IMR-90 (cell line): ENCODE measurements around the gene RCN2. TPM values are rescaled to one million over a fixed set of nuclear protein-coding genes. Genes with fewer than 3 reads are reported as not detected.

Source experiments
- ATAC-seq: fragments of 200-7000 bp; cut with Tn5 transposase; 2 replicates; pipeline ENCODE4 v1.9.1; 2020; ENCODE audit warnings: low read depth, mild to moderate bottlenecking, moderate library complexity
- BruUV-seq: library from RNA; stranded (reverse); fragments of 400-500 nt; replicated peaks from 2 replicates; lab custom pipeline; 2021; lab: Mats Ljungman, UMichigan
- CTCF ChIA-PET: fragments of 300-600 bp; formaldehyde crosslinking; extraction: SDS; loops from one replicate; lab custom pipeline; 2021; ENCODE audit warnings: antibody characterized with exemption; lab: Yijun Ruan, JAX
- POLR2A ChIA-PET: fragments of 300-600 bp; sonication (Branson Sonifier 250); formaldehyde crosslinking; loops from one replicate; lab custom pipeline; 2022; ENCODE audit warnings: antibody characterized with exemption; ENCODE audit not compliant: unreplicated experiment; lab: Charles Lee
- DNase-seq: peaks from one replicate; pipeline ENCODE4 v3.0.0; 2013
- H2AFZ ChIP-seq: replicated peaks from 2 replicates; pipeline ENCODE3; 2013; ENCODE audit warnings: low read length, mild to moderate bottlenecking; ENCODE audit not compliant: poor library complexity
- H2AK5ac ChIP-seq: 2 replicates; pipeline ENCODE4 v1.6.1; 2013; ENCODE audit warnings: low read depth, low read length, inconsistent platforms
- H2AK9ac ChIP-seq: replicated peaks from 2 replicates; pipeline ENCODE3; 2013; ENCODE audit warnings: mild to moderate bottlenecking, low read depth, low read length, moderate library complexity; ENCODE audit not compliant: poor library complexity
- H2BK120ac ChIP-seq: 2 replicates; pipeline ENCODE4 v1.6.1; 2013; ENCODE audit warnings: low read depth, low read length, inconsistent platforms
- H2BK15ac ChIP-seq: 3 replicates; pipeline ENCODE4 v1.6.1; 2013; ENCODE audit warnings: low read depth, low read length, inconsistent platforms
- H2BK20ac ChIP-seq: 2 replicates; pipeline ENCODE4 v1.6.1; 2013; ENCODE audit warnings: low read depth, mild to moderate bottlenecking, inconsistent platforms, low read length, moderate library complexity
- H2BK5ac ChIP-seq: 2 replicates; pipeline ENCODE4 v1.6.1; 2013; ENCODE audit warnings: mild to moderate bottlenecking, low read depth, low read length, inconsistent platforms; ENCODE audit not compliant: poor library complexity, severe bottlenecking
- H3K14ac ChIP-seq: replicated peaks from 2 replicates; pipeline ENCODE4 v1.6.1; 2013; ENCODE audit warnings: low read depth, low read length, inconsistent platforms
- H3K18ac ChIP-seq: 2 replicates; pipeline ENCODE4 v1.6.1; 2013; ENCODE audit warnings: low read depth, low read length, control low read depth
- H3K23ac ChIP-seq: 2 replicates; pipeline ENCODE4 v1.6.1; 2013; ENCODE audit warnings: low read depth, low read length, inconsistent platforms
- H3K27ac ChIP-seq: 2 replicates; pipeline ENCODE4 v1.5.1; 2013; ENCODE audit warnings: mild to moderate bottlenecking, control low read depth, low read length; ENCODE audit not compliant: insufficient read depth
- H3K27me3 ChIP-seq: 2 replicates; pipeline ENCODE4 v1.6.1; 2013; ENCODE audit warnings: low read length; ENCODE audit not compliant: control insufficient read depth, insufficient read depth
- H3K36me3 ChIP-seq: 2 replicates; pipeline ENCODE4 v1.6.1; 2013; ENCODE audit warnings: low read length, mixed read lengths; ENCODE audit not compliant: control insufficient read depth, insufficient read depth
- H3K4ac ChIP-seq: 2 replicates; pipeline ENCODE4 v1.6.1; 2013; ENCODE audit warnings: low read depth, low read length, inconsistent platforms
- H3K4me1 ChIP-seq: 2 replicates; pipeline ENCODE4 v1.6.1; 2013; ENCODE audit warnings: low read length, mixed read lengths; ENCODE audit not compliant: control insufficient read depth, insufficient read depth
- H3K4me2 ChIP-seq: 2 replicates; pipeline ENCODE4 v1.6.1; 2013; ENCODE audit warnings: low read depth, mild to moderate bottlenecking, control low read depth, low read length, moderate library complexity
- H3K4me3 ChIP-seq: 2 replicates; pipeline ENCODE4 v1.5.1; 2013; ENCODE audit warnings: low read depth, mild to moderate bottlenecking, control low read depth, low read length, moderate library complexity; ENCODE audit not compliant: insufficient read depth
- H3K56ac ChIP-seq: 2 replicates; pipeline ENCODE4 v1.6.1; 2013; ENCODE audit warnings: low read length, inconsistent platforms; ENCODE audit not compliant: insufficient read depth; ENCODE audit errors: extremely low read depth
- H3K79me1 ChIP-seq, 2 experiments: 2 replicates each; pipeline ENCODE4 v1.6.1; 2013; ENCODE audit warnings: low read length in 2 of 2, inconsistent platforms in 1 of 2, low read depth in 1 of 2
- H3K9ac ChIP-seq: 2 replicates; pipeline ENCODE4 v1.6.1; 2013; ENCODE audit warnings: low read depth, low read length, control low read depth
- H3K9me1 ChIP-seq: 2 replicates; pipeline ENCODE4 v1.6.1; 2013; ENCODE audit warnings: low read length, inconsistent platforms; ENCODE audit not compliant: insufficient read depth
- H3K9me3 ChIP-seq: 2 replicates; pipeline ENCODE4 v1.6.1; 2013; ENCODE audit warnings: low read length; ENCODE audit not compliant: control insufficient read depth, insufficient read depth
- H4K20me1 ChIP-seq: 2 replicates; pipeline ENCODE4 v1.6.1; 2013; ENCODE audit warnings: low read length, inconsistent platforms; ENCODE audit not compliant: insufficient read depth
- H4K5ac ChIP-seq: 2 replicates; pipeline ENCODE4 v1.6.1; 2013; ENCODE audit warnings: mild to moderate bottlenecking, low read depth, low read length, control low read depth
- H4K8ac ChIP-seq, 2 experiments: 2 replicates each; pipeline ENCODE4 v1.6.1; 2013; ENCODE audit warnings: low read depth in 2 of 2, low read length in 2 of 2, control low read depth in 1 of 2, inconsistent platforms in 1 of 2
- H4K91ac ChIP-seq: 2 replicates; pipeline ENCODE4 v1.6.1; 2013; ENCODE audit warnings: low read depth, low read length, inconsistent platforms; ENCODE audit not compliant: insufficient read depth
- BHLHE40 ChIP-seq: fragments of 150-350 bp; IDR thresholded peaks from 2 replicates; pipeline ENCODE4 v1.6.1; 2016; ENCODE audit warnings: mild to moderate bottlenecking, low read depth, low read length
- CEBPB ChIP-seq: IDR thresholded peaks from 2 replicates; pipeline ENCODE4 v1.6.1; 2012; ENCODE audit warnings: low read depth, low read length, improper control_type of control experiment
- CHD1 ChIP-seq: IDR thresholded peaks from 2 replicates; pipeline ENCODE4 v1.6.1; 2012; ENCODE audit warnings: low read depth, low read length, improper control_type of control experiment
- FOS ChIP-seq: fragments of 150-350 bp; IDR thresholded peaks from 2 replicates; pipeline ENCODE4 v1.6.1; 2016; ENCODE audit warnings: low read depth, low read length
- MAFK ChIP-seq: IDR thresholded peaks from 2 replicates; pipeline ENCODE4 v1.6.1; 2012; ENCODE audit warnings: low read depth, low read length, improper control_type of control experiment
- MXI1 ChIP-seq: IDR thresholded peaks from 2 replicates; pipeline ENCODE4 v1.6.1; 2012; ENCODE audit warnings: low read depth, mild to moderate bottlenecking, low read length, moderate library complexity, borderline replicate concordance
- POLR2A ChIP-seq: IDR thresholded peaks from 2 replicates; pipeline ENCODE4 v1.6.1; 2012; ENCODE audit warnings: mild to moderate bottlenecking, low read depth, low read length
- RAD21 ChIP-seq: IDR thresholded peaks from 2 replicates; pipeline ENCODE4 v1.6.1; 2012; ENCODE audit warnings: low read length, improper control_type of control experiment
- RCOR1 ChIP-seq: IDR thresholded peaks from 2 replicates; pipeline ENCODE4 v1.6.1; 2012; ENCODE audit warnings: mild to moderate bottlenecking, low read length, improper control_type of control experiment; ENCODE audit not compliant: insufficient replicate concordance
- RFX5 ChIP-seq: IDR thresholded peaks from 2 replicates; pipeline ENCODE4 v1.8.0; 2012; ENCODE audit warnings: low read depth, mild to moderate bottlenecking, low read length, moderate library complexity
- SMC3 ChIP-seq: fragments of 150-350 bp; IDR thresholded peaks from 2 replicates; pipeline ENCODE4 v1.6.1; 2016; ENCODE audit warnings: low read depth, mild to moderate bottlenecking, antibody characterized with exemption, low read length, moderate library complexity
- WGBS, 2 experiments: methylation state at CpG; one replicate each; pipeline versions ENCODE4 v1.1.5 to v1.1.7; 2013; ENCODE audit warnings: missing lambda C conversion rate in 2 of 2; ENCODE audit not compliant: insufficient read length in 1 of 2; ENCODE audit errors: extremely low coverage in 2 of 2; 5-methylcytosine and 5-hydroxymethylcytosine counted together
- dilution Hi-C: fragments of 300-500 bp; cut with HindIII; formaldehyde crosslinking; loops from one replicate; pipeline ENCODE4 v1.14.3; 2018; ENCODE audit warnings: low sequenced_read_pairs; ENCODE audit not compliant: unreplicated experiment
- in situ Hi-C: fragments of 300-500 bp; cut with MboI; formaldehyde crosslinking; loops from 3 replicates; pipeline ENCODE4 v1.14.3; 2019; ENCODE audit warnings: low sequenced_read_pairs, inconsistent platforms, mixed read lengths
- intact Hi-C: fragments of 100-400 bp; cut with micrococcal nuclease; formaldehyde crosslinking; loops from 2 replicates; pipeline ENCODE4 v1.10.0; 2022
- polyA plus RNA-seq, 3 experiments: library from polyadenylated mRNA; depleted of rRNA; stranded (reverse); fragments of >200 nt; gene quantifications; 2 replicates each; pipeline ENCODE4 v1.2.3, GENCODE V29; 2012; ENCODE audit warnings: low replicate concordance in 1 of 3
- total RNA-seq: library from RNA; depleted of rRNA; stranded (reverse); fragments of >200 nt; gene quantifications from 2 replicates; pipeline ENCODE4 v1.2.3, GENCODE V29; 2012
- TF ChIP-seq, protein P1 (sequence below): fragments of 150-350 bp; IDR thresholded peaks from 2 replicates; pipeline ENCODE4 v1.6.1; 2016; ENCODE audit warnings: low read depth, mild to moderate bottlenecking, low read length, moderate library complexity, borderline replicate concordance
- TF ChIP-seq, protein P2 (sequence below): fragments of 150-350 bp; IDR thresholded peaks from 2 replicates; pipeline ENCODE4 v1.6.1; 2017; ENCODE audit warnings: mild to moderate bottlenecking, antibody characterized with exemption, low read length, low read depth
- TF ChIP-seq, protein P3 (sequence below): conservative IDR thresholded peaks from 2 replicates; pipeline ENCODE4 v1.5.1; 2012; ENCODE audit warnings: mild to moderate bottlenecking, low read depth, low read length, improper control_type of control experiment

The RCN2 gene
- total and polyA plus RNA-seq, 2 of the 4 experiments (the other 2 are of a cell fraction): 12.0 to 56.5 TPM

DNA sequence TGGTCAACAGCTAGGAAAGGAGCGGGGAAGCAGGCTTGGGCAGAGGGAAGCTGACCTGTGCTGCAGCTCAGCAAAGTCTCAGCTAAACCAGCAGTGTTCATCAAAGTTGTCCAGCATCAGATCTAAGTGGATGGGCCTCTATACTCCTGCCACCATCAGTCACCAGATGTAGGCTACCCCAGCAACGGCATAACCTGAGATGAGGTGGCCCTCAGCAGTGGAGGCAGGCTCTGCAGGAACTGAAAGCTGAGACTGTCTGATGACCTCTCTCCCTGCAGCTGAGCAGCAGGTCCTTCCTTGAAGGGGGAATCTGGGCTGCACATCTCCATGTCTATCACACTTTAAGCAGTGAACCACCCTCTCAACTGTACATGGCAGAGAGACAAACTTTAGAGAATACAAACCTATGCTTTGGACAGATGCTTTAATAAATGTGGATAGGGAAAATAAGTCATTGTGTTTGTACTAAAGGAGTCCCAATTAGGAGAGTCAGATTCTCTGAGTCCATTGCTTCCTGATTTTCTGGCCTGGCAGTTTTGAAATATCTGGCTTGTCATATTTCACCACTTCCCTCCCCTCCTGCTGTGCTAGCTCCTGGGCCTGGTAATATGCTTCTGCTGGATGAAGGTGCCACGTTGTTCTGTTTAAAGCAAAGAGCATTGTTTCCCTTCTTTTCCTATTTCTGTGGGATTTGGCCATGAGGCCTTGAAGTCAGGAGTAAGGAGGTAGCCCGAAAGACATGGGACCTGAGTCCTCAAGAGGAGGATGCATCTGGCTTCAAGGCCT is 52.2 kb downstream of the RCN2 start:
- no peak overlapping the region for H3K56ac ChIP-seq
- in situ Hi-C loops: no loop called here
- H3K9ac ChIP-seq: no peak overlapping the region
- DNase-seq: no peak
- H4K8ac ChIP-seq: no peak overlapping the region
- H3K18ac ChIP-seq: no peak overlapping the region
- no TSS peak for BruUV-seq
- H3K4me2 ChIP-seq: no peak overlapping the region
- H3K4me1 ChIP-seq: no peaks in the 10 kb centered on the region
- ChIA-PET POLR2A (no interaction called here), CTCF (no interaction called here)
- no peaks in the 10 kb centered on the region for H3K36me3 ChIP-seq
- no peak overlapping the region for H2AK5ac ChIP-seq
- 0 out of 2 replicates have a peak, but pooled peaks cover 5% of the 10 kb centered on the region for H3K9me3 ChIP-seq
- H2AK9ac ChIP-seq: no peak overlapping the region
- H2BK120ac ChIP-seq: no peak overlapping the region
- no peak overlapping the region for H3K23ac ChIP-seq
- H3K9me1 ChIP-seq: no peaks in the 10 kb centered on the region
- no peak overlapping the region for H2BK20ac ChIP-seq
- no peak overlapping the region for H3K14ac ChIP-seq
- no peak overlapping the region for H3K4me3 ChIP-seq
- H3K27ac ChIP-seq: no peak overlapping the region
- H4K20me1 ChIP-seq: no peaks in the 10 kb centered on the region
- H2BK5ac ChIP-seq: no peak overlapping the region
- TF ChIP-seq RAD21 (no peak), BHLHE40 (no peak), CEBPB (no peak), MAFK (no peak), CHD1 (no peak), FOS (no peak), RCOR1 (no peak), SMC3 (no peak), MXI1 (no peak), POLR2A (no peak), RFX5 (no peak)
- TF ChIP-seq, protein P1, sequence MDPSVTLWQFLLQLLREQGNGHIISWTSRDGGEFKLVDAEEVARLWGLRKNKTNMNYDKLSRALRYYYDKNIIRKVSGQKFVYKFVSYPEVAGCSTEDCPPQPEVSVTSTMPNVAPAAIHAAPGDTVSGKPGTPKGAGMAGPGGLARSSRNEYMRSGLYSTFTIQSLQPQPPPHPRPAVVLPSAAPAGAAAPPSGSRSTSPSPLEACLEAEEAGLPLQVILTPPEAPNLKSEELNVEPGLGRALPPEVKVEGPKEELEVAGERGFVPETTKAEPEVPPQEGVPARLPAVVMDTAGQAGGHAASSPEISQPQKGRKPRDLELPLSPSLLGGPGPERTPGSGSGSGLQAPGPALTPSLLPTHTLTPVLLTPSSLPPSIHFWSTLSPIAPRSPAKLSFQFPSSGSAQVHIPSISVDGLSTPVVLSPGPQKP: no peak
- TF ChIP-seq, protein P2, sequence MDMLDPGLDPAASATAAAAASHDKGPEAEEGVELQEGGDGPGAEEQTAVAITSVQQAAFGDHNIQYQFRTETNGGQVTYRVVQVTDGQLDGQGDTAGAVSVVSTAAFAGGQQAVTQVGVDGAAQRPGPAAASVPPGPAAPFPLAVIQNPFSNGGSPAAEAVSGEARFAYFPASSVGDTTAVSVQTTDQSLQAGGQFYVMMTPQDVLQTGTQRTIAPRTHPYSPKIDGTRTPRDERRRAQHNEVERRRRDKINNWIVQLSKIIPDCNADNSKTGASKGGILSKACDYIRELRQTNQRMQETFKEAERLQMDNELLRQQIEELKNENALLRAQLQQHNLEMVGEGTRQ: no peak
- TF ChIP-seq, protein P3, sequence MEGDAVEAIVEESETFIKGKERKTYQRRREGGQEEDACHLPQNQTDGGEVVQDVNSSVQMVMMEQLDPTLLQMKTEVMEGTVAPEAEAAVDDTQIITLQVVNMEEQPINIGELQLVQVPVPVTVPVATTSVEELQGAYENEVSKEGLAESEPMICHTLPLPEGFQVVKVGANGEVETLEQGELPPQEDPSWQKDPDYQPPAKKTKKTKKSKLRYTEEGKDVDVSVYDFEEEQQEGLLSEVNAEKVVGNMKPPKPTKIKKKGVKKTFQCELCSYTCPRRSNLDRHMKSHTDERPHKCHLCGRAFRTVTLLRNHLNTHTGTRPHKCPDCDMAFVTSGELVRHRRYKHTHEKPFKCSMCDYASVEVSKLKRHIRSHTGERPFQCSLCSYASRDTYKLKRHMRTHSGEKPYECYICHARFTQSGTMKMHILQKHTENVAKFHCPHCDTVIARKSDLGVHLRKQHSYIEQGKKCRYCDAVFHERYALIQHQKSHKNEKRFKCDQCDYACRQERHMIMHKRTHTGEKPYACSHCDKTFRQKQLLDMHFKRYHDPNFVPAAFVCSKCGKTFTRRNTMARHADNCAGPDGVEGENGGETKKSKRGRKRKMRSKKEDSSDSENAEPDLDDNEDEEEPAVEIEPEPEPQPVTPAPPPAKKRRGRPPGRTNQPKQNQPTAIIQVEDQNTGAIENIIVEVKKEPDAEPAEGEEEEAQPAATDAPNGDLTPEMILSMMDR: no peak
- WGBS, 2 experiments: 83% methylated on average over 1 of the region's 4 CpGs; no CpG with 5 or more reads in 1 of the 2 experiments
- H2AFZ ChIP-seq: peak overlapping the region; percentile 43
- H4K91ac ChIP-seq: no peak overlapping the region
- H3K4ac ChIP-seq: no peak overlapping the region
- H3K27me3 ChIP-seq: peaks cover 24% of the 10 kb centered on the region
- intact Hi-C loops: no loop called here
- no peaks in the 10 kb centered on the region for H3K79me1 ChIP-seq
- ATAC-seq: peak; percentile 14; the same call in 1 of the 2 replicates
- H2BK15ac ChIP-seq: no peak overlapping the region
- H4K5ac ChIP-seq: no peak overlapping the region
- dilution Hi-C loops: no loop called here
